ENCODE results near the gene PACRG.

The PACRG gene

GRCh38 chr6:163147994-163148393, 420.2 kb downstream of the PACRG start:
- no peak for DNase-seq (ENCODE audit: low spot score)

GRCh38 chr6:163148451-163149278, 420.9 kb downstream of the PACRG start:
- DNase-seq (ENCODE audit: low spot score), result no peak

- DNase-seq (ENCODE audit: low spot score), result no peak
These were observed 421.6 kb downstream of the PACRG start for GRCh38 chr6:163149279-163149848.

- no peak for DNase-seq (ENCODE audit: low spot score)
These were observed 423.4 kb downstream of the PACRG start for GRCh38 chr6:163151212-163151611.

- DNase-seq (ENCODE audit: low spot score), result no peak
These were observed 424.9 kb downstream of the PACRG start for GRCh38 chr6:163152701-163153100.

GRCh38 chr6:163159110-163159509, 431.3 kb downstream of the PACRG start:
- DNase-seq (ENCODE audit: low spot score), result no peak

GRCh38 chr6:163159689-163160088, 431.9 kb downstream of the PACRG start:
- no peak for DNase-seq (ENCODE audit: low spot score)

GRCh38 chr6:163162007-163162873, 434.5 kb downstream of the PACRG start:
- DNase-seq (ENCODE audit: low spot score), result no peak

- DNase-seq (ENCODE audit: low spot score), result no peak
These were observed 435.1 kb downstream of the PACRG start for GRCh38 chr6:163162874-163163213.

GRCh38 chr6:163164175-163164900, 436.6 kb downstream of the PACRG start:
- DNase-seq (ENCODE audit: low spot score), result no peak

- DNase-seq (ENCODE audit: low spot score), result no peak
These were observed 437.6 kb downstream of the PACRG start for GRCh38 chr6:163165155-163165910.

- DNase-seq (ENCODE audit: low spot score), result no peak
These were observed 438.1 kb downstream of the PACRG start for GRCh38 chr6:163165922-163166321.

GRCh38 chr6:163166507-163166906, 438.7 kb downstream of the PACRG start:
- no peak for DNase-seq (ENCODE audit: low spot score)

GRCh38 chr6:163169521-163169920, 441.7 kb downstream of the PACRG start:
- DNase-seq (ENCODE audit: low spot score), result no peak

- no peak for DNase-seq (ENCODE audit: low spot score)
These were observed 442.6 kb downstream of the PACRG start for GRCh38 chr6:163170294-163170883.

- DNase-seq (ENCODE audit: low spot score), result no peak
These were observed 446.0 kb downstream of the PACRG start for GRCh38 chr6:163173741-163174140.

GRCh38 chr6:163175301-163175700, 447.5 kb downstream of the PACRG start:
- DNase-seq (ENCODE audit: low spot score), result no peak

- DNase-seq (ENCODE audit: low spot score), result no peak
These were observed 448.3 kb downstream of the PACRG start for GRCh38 chr6:163176097-163176496.

GRCh38 chr6:163177007-163177406, 449.2 kb downstream of the PACRG start:
- no peak for DNase-seq (ENCODE audit: low spot score)

GRCh38 chr6:163177892-163178420, 450.2 kb downstream of the PACRG start:
- no peak for DNase-seq (ENCODE audit: low spot score)

- no peak for DNase-seq (ENCODE audit: low spot score)
These were observed 451.3 kb downstream of the PACRG start for GRCh38 chr6:163179061-163179460.

All from RKO (cell line).